GM10266 (cell line): ENCODE data around the gene GIT2.

Experiments used
- DNase-seq: peaks from one replicate; pipeline ENCODE4 v3.0.0; 2012; ENCODE audit errors: extremely low spot score
- TF ChIP-seq, protein P1 (sequence below): IDR thresholded peaks from 2 replicates; pipeline ENCODE4 v1.5.1; 2012; ENCODE audit warnings: mild to moderate bottlenecking, low read depth; ENCODE audit not compliant: control insufficient read depth, insufficient read depth; ENCODE audit errors: missing control alignments

Gene GIT2

DNA sequence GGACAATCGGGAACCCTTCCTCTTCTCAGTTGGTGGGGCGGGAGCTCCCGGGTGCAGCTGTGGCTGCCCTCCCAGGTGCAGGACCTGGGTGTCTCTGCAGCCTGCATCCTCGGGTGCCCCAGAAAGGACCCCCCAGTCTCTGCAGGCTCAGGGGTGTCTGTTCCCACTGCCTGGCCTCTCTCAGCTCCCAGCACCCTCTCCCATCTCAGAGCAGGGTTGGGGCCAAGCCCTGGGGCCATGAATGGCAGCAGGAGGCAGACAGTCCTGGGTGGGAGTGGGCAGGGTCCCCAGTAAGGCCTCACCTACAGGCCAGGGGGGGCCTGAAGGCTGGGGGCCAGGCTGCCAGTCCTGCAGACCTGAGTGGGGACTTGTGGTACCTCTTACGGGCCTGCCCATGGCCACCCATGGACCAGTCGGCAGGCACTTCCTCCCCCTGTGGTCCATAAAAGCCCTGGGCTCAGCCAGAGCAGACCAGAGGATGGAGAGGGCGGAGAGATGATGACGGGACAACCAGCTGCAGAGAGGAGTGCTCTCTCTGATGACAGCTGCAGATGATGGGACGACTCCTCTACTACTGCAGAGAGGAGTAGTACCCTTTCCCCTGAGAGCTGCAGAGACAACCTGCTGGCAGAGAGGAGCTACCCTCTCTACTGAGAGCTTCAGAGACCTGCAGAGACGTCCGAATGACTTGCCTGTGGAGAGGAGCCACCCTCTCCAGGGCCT is 69.5 kb downstream of the GIT2 start:
- no peak for DNase-seq
- TF ChIP-seq, protein P1, sequence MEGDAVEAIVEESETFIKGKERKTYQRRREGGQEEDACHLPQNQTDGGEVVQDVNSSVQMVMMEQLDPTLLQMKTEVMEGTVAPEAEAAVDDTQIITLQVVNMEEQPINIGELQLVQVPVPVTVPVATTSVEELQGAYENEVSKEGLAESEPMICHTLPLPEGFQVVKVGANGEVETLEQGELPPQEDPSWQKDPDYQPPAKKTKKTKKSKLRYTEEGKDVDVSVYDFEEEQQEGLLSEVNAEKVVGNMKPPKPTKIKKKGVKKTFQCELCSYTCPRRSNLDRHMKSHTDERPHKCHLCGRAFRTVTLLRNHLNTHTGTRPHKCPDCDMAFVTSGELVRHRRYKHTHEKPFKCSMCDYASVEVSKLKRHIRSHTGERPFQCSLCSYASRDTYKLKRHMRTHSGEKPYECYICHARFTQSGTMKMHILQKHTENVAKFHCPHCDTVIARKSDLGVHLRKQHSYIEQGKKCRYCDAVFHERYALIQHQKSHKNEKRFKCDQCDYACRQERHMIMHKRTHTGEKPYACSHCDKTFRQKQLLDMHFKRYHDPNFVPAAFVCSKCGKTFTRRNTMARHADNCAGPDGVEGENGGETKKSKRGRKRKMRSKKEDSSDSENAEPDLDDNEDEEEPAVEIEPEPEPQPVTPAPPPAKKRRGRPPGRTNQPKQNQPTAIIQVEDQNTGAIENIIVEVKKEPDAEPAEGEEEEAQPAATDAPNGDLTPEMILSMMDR, result no peak

DNA sequence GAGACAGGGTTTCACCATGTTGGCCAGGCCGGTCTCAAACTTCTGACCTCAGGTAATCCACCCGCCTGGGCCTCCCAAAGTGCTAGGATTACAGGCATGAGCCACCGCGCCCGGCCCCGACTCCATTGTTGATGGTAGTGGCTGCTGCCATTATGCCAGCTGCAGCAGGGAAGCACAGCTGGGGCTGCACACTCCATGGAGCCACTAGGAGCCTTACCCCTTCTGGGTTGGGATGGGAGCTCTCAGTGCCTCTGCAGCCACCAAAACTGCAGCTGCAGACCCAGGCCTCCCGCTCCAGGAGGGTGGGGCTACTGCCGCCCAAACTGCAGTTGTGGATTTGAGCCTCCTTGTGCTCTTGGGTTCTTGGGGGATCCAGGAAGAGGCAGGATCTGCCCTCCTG is 70.2 kb downstream of the GIT2 start:
- TF ChIP-seq, protein P1, result no peak
- DNase-seq, result no peak

DNA sequence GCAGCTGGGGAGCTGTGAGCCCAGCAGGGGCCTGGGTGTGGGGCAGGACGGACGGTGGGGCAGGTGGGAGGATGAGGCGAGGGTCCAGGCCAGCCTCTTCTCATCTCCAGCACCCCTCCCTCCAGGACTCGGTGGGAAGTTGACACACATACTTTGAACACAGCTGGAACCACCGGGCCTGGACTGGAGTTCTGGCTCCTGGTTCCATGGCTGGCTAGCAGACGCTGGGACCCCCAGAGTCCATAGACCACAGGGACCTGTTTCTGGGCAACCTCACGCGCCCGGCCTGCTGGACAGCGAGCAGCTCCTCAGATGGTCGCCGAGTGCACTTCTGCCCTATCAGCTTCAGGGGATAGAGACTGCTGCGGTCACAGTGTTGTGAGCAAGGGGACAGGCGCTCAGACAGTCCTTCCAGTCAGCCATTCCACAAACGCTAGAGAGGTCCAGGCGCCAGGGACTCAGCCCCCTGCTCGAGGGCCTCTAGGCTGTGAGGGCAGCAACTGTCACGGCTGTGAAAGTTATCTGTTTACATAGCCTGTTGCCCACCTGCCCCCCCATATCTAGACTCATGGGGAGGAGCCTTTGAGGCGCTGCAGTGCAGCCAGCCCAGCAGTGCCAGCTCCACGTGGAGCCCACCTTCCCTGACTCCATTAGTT is 70.9 kb downstream of the GIT2 start:
- no peak for DNase-seq
- TF ChIP-seq, protein P1, result no peak

DNA sequence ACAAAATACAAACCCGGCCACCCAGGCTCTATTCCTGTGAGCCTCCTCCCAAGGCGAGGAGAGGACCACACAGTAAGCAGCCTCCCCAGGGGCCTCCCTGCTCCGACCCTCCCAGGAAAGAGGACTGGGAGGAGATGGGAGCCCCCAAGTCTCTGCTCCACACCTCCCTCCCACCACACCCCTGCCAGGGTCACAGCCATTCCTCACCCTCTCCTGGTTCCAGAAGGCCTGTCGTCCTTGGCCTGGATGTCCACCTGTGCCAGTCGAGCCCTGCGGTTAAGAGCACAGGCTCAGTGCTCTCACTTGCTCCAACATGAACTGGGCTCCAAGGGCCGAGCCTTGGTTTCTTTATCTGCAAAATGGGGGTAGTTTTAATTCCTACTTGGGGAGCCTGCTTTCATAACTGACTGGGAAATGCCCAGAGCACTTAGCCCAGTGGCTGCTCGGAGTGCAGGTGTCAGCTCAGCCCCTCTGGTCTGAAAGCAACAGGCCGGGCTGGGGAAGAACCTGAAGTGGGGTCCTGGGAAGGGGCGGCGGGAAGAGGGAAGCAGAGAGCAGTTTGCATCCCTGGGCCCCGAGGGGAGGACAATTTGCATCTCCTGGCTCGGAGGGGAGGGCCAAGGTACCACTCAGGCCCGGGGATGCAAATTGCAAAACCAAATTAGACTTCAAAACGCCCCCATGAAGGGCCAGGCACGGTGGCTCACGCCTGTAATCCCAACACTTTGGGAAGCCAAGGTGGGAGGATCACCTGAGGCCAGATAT is 72.5 kb downstream of the GIT2 start:
- TF ChIP-seq, protein P1, result no peak
- DNase-seq, result no peak

DNA sequence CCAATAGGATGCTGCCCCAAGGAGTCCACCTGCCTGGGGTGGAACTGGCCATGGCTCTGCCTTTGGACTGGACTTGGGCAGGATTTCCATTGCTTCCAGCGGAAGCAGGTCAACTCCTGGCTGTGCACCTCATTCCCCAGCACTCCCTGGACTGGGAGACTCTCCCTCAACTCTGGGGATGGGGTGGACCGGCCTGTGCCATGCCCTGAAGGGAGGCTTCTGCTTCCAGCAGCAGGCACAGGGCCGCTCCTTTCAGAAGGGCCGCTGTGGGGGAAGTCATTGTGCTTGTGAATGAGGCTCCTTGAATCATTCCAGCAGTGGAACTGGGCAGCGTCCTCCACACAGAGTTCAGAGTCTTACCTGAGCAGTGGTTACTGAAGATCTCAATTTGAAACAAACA is 73.1 kb downstream of the GIT2 start:
- TF ChIP-seq, protein P1, result no peak
- no peak for DNase-seq

DNA sequence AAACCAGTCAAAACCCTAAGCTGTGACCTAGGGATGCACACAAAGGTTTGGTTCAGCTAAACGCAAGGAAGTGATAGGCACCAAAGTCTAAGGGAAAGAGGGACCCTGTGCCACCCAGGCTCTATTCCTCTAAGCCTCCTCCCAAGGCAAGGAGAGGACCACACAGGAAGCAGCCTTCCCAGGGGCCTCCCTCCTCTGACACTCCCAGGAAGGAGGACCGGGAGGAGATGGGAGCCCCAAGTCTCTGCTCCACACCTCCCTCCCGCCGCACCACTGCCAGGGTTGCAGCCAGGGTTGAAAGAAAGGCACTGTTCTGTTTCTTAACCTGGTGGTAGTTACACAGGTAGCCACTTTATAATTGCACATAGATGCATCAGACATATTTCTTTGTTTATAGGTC is 74.2 kb downstream of the GIT2 start:
- no peak for DNase-seq
- TF ChIP-seq, protein P1, result no peak
